Heart left ventricle (tissue), 16 donors: ENCODE data around the gene RCCD1. TPM values are rescaled to one million over a fixed set of nuclear protein-coding genes. Genes with fewer than 3 reads are reported as not detected.
"Not testable (repeated sequence)": the region's sequence is repeated elsewhere in the genome, so short reads cannot be mapped to it uniquely, and the experiment has no call there.

Source experiments
- ATAC-seq, 4 donors: fragments of 200-7000 bp; cut with Tn5 transposase; one replicate each; pipeline ENCODE4 v1.9.1; 2020 to 2022; ENCODE audit warnings: moderate library complexity in 4 of 4, mild to moderate bottlenecking in 3 of 4, moderate number of reproducible peaks in 1 of 4
- DNase-seq, 5 donors: peaks; one replicate each; pipeline ENCODE4 v3.0.0-alpha.2; 2020
- H3K27ac ChIP-seq, 12 donors: fragments of 200-600 bp; sonication (generic) in 4 of 12; one replicate each; pipeline versions ENCODE4 v1.5.0 to v1.8.0; 2016 to 2022; ENCODE audit warnings: mild to moderate bottlenecking in 2 of 12
- H3K27me3 ChIP-seq, 9 donors: fragments of 200-600 bp; sonication (generic) in 2 of 9; one replicate each; pipeline versions ENCODE4 v1.5.1 to v1.8.0; 2016 to 2022; ENCODE audit warnings: mild to moderate bottlenecking in 3 of 9
- H3K36me3 ChIP-seq, 9 donors: fragments of 200-600 bp; sonication (generic) in 2 of 9; one replicate each; pipeline versions ENCODE4 v1.5.0 to v1.8.0; 2018 to 2022; ENCODE audit warnings: mild to moderate bottlenecking in 2 of 9
- H3K4me1 ChIP-seq, 12 donors: fragments of 200-600 bp; sonication (generic) in 4 of 12; one replicate each; pipeline versions ENCODE4 v1.5.0 to v1.8.0; 2016 to 2022; ENCODE audit warnings: mild to moderate bottlenecking in 3 of 12
- H3K4me3 ChIP-seq, 12 donors: fragments of 200-600 bp; sonication (generic) in 4 of 12; one replicate each; pipeline versions ENCODE4 v1.5.0 to v1.8.0; 2017 to 2022; ENCODE audit warnings: mild to moderate bottlenecking in 9 of 12, moderate library complexity in 4 of 12
- H3K9me3 ChIP-seq, 12 donors: fragments of 200-600 bp; sonication (generic) in 4 of 12; one replicate each; pipeline versions ENCODE4 v1.5.0 to v1.8.0; 2016 to 2022; ENCODE audit warnings: mild to moderate bottlenecking in 1 of 12
- POLR2A ChIP-seq, 2 donors: fragments of 450-650 bp; IDR thresholded peaks; one replicate each; pipeline ENCODE4 v1.6.1; 2017; ENCODE audit warnings: antibody characterized with exemption in 2 of 2, mild to moderate bottlenecking in 2 of 2, moderate library complexity in 2 of 2
- WGBS, 4 donors: extraction: QIAGEN DNeasy Blood & Tissue Kit in 2 of 4; methylation state at CpG; one replicate each; pipeline versions ENCODE4 v1.1.5 to v1.1.7; 2013 to 2018; 5-methylcytosine and 5-hydroxymethylcytosine counted together
- intact Hi-C, 10 donors: fragments of 100-400 bp; cut with DNase I; formaldehyde crosslinking; loops; one replicate each; pipeline versions ENCODE4 v1.11.1 to v1.14.2; 2022
- polyA plus RNA-seq, 2 donors: library from polyadenylated mRNA; stranded (reverse); fragments of 200-250 nt; gene quantifications; one replicate each; pipeline ENCODE4 v1.2.3, GENCODE V29; 2013
- total RNA-seq, 9 donors: library from RNA; depleted of rRNA in 2 of 9; stranded (reverse); fragments of >200 nt in 2 of 9; fragmentation: NEBNext Ultra II Directional in 3 of 9; extraction: Animal tissue kit (Norgen Biotek cat#: 25700) in 3 of 9; gene quantifications; one replicate each; pipeline versions ENCODE4 v1.1.0 to v1.2.4, GENCODE V29; 2016 to 2023
- TF ChIP-seq, protein P1 (sequence below), 12 donors: fragments of 200-600 bp; sonication (generic) in 4 of 12; IDR thresholded peaks; one replicate each; pipeline versions ENCODE4 v1.5.0 to v1.8.0; 2018 to 2022; ENCODE audit warnings: antibody characterized with exemption in 12 of 12, mild to moderate bottlenecking in 5 of 12
- donor health status: ischemic (EF 13 %, LVEDD 7.1; RV severe dilation, severe dysfunction).
- donor health status: healthy with polysubstance abuse.
- donor health status: DM: no; HTN: yes; CAD: no.
- donor health status: DM: no; HTN: no; CAD: no.
- donor health status: ischemic (EF 25% LVEDD 6.9; RV normal size, moderate dysfunction).
- donor health status: ischemic (EF 25% LVEDD 5.7; RV mildly dilated, moderate dysfunction).
- donor health status: healthy.
- donor health status: DM: yes; HTN: yes; CAD: no.
- donor health status: ischemic (EF 35%, LVEDD 5.7; RV mildly dilated, moderate dysfunction).
- donor health status: nonischemic (EF 11% LVEDD 7.7; RV severe dilation, severe dysfunction).
- donor health status: DM: yes; HTN: yes; CAD: no.
- donor health status: PGD.
- donor health status: ischemic (EF 29% LVEDD 5.4; RV normal size, mild dysfunction).
- donor health status: nonischemic (EF 23%, LVEDD 6.1; RV moderate dilation, normal function).

The RCCD1 gene
- total and polyA plus RNA-seq, 11 donors = 5.4 to 11.1 (median 6.9) TPM

DNA sequence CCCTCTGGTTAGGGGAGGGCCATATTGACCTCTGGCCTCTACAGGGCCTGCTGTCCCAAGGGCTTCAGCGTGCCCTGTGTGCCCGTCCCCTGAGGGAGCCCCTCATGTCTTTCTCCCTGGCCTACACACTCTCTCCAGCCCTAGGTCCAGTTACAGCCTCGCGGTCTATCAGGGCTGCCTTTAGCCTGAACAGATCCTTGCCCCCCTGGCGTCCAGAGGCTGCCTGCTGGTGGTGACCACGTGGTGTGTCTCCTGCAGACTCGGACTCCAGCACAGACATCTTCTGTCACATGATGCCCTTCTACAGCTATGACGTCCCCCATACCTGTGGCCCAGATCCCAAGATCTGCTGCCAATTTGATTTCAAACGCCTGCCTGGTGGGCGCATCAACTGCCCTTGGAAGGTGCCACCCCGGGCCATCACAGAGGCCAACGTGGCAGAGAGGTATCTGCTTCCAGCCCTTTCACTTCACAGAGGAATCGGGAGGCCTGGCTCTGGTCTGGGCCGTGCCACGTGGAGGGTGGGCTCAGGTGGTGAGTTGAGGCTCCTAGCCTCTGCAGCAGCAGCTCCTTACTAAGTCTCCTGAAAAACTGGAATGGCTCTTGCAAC, 47.5 kb upstream of the RCCD1 start:
- no peak for ATAC-seq

DNA sequence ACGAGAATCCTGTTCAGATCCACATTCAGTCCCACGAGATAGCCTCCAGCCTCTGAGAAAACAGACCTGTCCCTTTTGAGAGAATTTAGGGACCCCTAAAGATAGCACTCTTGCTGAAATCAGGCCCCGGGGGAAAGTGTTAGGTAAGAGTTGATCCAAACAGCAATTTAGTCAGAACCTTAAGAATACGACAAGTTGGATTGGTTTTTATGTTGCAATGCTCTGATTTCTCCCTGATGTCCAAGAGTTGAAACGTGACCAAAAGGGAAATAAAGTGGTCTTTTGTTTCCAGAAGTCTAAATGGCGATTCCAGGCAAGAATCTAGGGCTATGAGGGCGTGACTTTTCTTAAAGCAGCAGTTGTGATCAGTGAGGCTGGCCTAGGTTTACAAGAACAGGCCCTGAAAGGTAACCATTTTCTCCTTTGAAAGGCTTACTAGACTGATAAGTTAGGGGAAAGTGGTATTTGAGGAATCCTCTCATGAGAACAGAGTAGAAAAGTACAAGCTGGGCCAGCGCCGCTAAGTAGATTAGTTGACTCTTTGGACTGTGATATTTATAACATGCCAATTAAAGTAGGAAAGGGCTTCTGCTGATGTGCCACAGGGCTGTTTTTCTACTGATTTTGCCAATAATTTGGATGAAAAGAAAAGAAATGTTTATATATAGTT, 46.7 kb upstream of the RCCD1 start:
- H3K27ac ChIP-seq = peak overlapping the region; percentile 26 to 86 (median 70)
- TF ChIP-seq, protein P1, sequence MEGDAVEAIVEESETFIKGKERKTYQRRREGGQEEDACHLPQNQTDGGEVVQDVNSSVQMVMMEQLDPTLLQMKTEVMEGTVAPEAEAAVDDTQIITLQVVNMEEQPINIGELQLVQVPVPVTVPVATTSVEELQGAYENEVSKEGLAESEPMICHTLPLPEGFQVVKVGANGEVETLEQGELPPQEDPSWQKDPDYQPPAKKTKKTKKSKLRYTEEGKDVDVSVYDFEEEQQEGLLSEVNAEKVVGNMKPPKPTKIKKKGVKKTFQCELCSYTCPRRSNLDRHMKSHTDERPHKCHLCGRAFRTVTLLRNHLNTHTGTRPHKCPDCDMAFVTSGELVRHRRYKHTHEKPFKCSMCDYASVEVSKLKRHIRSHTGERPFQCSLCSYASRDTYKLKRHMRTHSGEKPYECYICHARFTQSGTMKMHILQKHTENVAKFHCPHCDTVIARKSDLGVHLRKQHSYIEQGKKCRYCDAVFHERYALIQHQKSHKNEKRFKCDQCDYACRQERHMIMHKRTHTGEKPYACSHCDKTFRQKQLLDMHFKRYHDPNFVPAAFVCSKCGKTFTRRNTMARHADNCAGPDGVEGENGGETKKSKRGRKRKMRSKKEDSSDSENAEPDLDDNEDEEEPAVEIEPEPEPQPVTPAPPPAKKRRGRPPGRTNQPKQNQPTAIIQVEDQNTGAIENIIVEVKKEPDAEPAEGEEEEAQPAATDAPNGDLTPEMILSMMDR (IDR thresholded peaks at IDR 0.05) = no peak
- no peak for TF ChIP-seq POLR2A (IDR thresholded peaks at IDR 0.05)
- peaks cover 8 to 82% (median 74%) of the 10 kb centered on the region in 9 donors for H3K36me3 ChIP-seq
- peaks cover 3 to 50% (median 29%) of the 10 kb centered on the region in 12 donors for H3K4me1 ChIP-seq
- no peaks in the 10 kb centered on the region for H3K9me3 ChIP-seq
- DNase-seq (no peak), ATAC-seq (peak in 2 of 4 donors; percentile 15 to 31)
- H3K27me3 ChIP-seq = no peaks in the 10 kb centered on the region
- intact Hi-C loops = no loop called here
- 49 to 53% (median 50%) methylated on average over 7 to 9 of the region's 9 CpGs for WGBS, 4 donors
- no peak overlapping the region for H3K4me3 ChIP-seq

More for the DNA sequence above, 47.5 kb upstream of the RCCD1 start:
- H3K9me3 ChIP-seq = no peaks in the 10 kb centered on the region
- H3K36me3 ChIP-seq = peaks cover under 1 to 73% (median 66%) of the 10 kb centered on the region in 9 donors
- TF ChIP-seq, protein P1 (IDR thresholded peaks at IDR 0.05) = no peak
- TF ChIP-seq POLR2A (IDR thresholded peaks at IDR 0.05) = no peak
- H3K27me3 ChIP-seq = no peaks in the 10 kb centered on the region
- no peak for DNase-seq
- H3K4me1 ChIP-seq = peaks cover 3 to 51% (median 29%) of the 10 kb centered on the region in 12 donors
- WGBS, 4 donors = 54 to 75% (median 63%) methylated on average over 15 of the region's 15 CpGs
- H3K27ac ChIP-seq = peak overlapping the region in 11 of 12 donors; percentile 33 to 86 (median 71)
- intact Hi-C loops = no loop called here
- no peak overlapping the region for H3K4me3 ChIP-seq

DNA sequence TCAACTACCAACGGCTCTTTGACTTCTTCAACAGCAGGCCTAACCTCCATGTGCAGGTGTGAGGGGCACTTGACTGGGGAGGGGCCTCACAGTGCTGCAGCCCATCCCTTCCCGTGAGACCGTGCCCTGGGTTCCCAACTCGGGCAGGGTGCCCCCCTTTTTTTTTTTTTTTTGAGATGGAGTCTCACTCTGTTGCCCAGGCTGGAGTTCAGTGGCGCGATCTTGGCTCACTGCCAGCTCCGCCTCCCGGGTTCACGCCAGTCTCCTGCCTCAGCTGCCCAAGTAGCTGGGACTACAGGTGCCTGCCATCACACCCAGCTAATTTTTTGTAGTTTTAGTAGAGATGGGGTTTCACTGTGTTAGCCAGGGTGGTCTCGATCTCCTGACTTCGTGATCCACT, 45.2 kb upstream of the RCCD1 start:
- H3K9me3 ChIP-seq, DNase-seq, ATAC-seq, intact Hi-C loops, H3K4me3 ChIP-seq, H3K27me3 ChIP-seq: not testable (repeated sequence)
- 87 to 93% (median 91%) methylated on average over 11 of the region's 11 CpGs for WGBS, 4 donors
- peaks cover 8 to 96% (median 89%) of the 10 kb centered on the region in 9 donors for H3K36me3 ChIP-seq
- H3K27ac ChIP-seq = peak overlapping the region in 1 of 12 donors; percentile 71
- peaks cover 0 to 39% (median 22%) of the 10 kb centered on the region in 12 donors for H3K4me1 ChIP-seq

DNA sequence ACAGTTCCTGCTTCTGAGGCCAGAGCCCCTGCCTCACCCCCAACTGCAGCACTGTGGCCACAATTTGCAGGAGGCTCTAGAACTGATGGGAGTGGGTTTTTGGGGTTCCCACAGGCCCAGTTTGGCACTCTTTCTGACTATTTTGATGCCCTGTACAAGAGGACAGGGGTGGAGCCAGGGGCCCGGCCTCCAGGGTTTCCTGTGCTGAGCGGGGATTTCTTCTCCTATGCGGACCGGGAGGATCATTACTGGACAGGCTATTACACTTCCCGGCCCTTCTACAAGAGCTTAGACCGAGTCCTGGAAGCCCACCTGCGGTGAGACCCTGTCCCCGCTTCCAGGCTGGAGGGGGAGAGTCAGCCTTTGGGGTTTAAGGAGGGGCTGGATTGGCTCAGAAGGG, 44.7 kb upstream of the RCCD1 start:
- DNase-seq = no peak
- ATAC-seq = no peak
- no peak for TF ChIP-seq POLR2A (IDR thresholded peaks at IDR 0.05)
- TF ChIP-seq, protein P1 (IDR thresholded peaks at IDR 0.05) = no peak

More for the DNA sequence above, 44.7 kb upstream of the RCCD1 start:
- no peak overlapping the region for H3K4me3 ChIP-seq
- 93 to 99% (median 96%) methylated on average over 6 to 8 of the region's 8 CpGs for WGBS, 4 donors
- intact Hi-C loops = no loop called here
- peaks cover 8 to 98% (median 92%) of the 10 kb centered on the region in 9 donors for H3K36me3 ChIP-seq
- no peaks in the 10 kb centered on the region for H3K27me3 ChIP-seq
- H3K4me1 ChIP-seq = peaks cover 0 to 43% (median 22%) of the 10 kb centered on the region in 12 donors
- no peaks in the 10 kb centered on the region for H3K9me3 ChIP-seq
- H3K27ac ChIP-seq = no peak overlapping the region
